Liver (tissue), 3 donors: ENCODE results near the gene CSMD2.

Source experiments
- ATF3 ChIP-seq: IDR thresholded peaks from 2 replicates; pipeline ENCODE4 v1.6.1; 2016; ENCODE audit warnings: antibody characterized with exemption
- CTCF ChIP-seq: fragments of 150-350 bp; IDR thresholded peaks from 2 replicates; pipeline ENCODE4 v1.5.1; 2017; ENCODE audit warnings: improper control_type of control experiment, low read depth, low read length; ENCODE audit not compliant: missing input control
- FOXA1 ChIP-seq: IDR thresholded peaks from 2 replicates; pipeline ENCODE4 v1.6.1; 2016; ENCODE audit warnings: antibody characterized with exemption
- GABPA ChIP-seq, 2 donors: IDR thresholded peaks in 1 of 2; conservative IDR thresholded peaks in 1 of 2; 2 replicates each; pipeline ENCODE4 v1.6.1; 2016; ENCODE audit warnings: antibody characterized with exemption in 2 of 2, mild to moderate bottlenecking in 1 of 2, moderate library complexity in 1 of 2
- HNF4G ChIP-seq: IDR thresholded peaks from 2 replicates; pipeline ENCODE4 v1.6.1; 2016; ENCODE audit warnings: antibody characterized with exemption
- JUND ChIP-seq, 2 donors: IDR thresholded peaks; 2 replicates each; pipeline ENCODE4 v1.6.1; 2016; ENCODE audit warnings: antibody characterized with exemption in 2 of 2
- MAX ChIP-seq: IDR thresholded peaks from 2 replicates; pipeline ENCODE4 v1.6.1; 2016; ENCODE audit warnings: antibody characterized with exemption
- RAD21 ChIP-seq, 2 donors: IDR thresholded peaks; 2 replicates each; pipeline ENCODE4 v1.6.1; 2016; ENCODE audit warnings: antibody characterized with exemption in 2 of 2, mild to moderate bottlenecking in 2 of 2
- RXRA ChIP-seq, 2 donors: IDR thresholded peaks; 2 replicates each; pipeline ENCODE4 v1.6.1; 2017 to 2018; ENCODE audit warnings: antibody characterized with exemption in 2 of 2, mild to moderate bottlenecking in 1 of 2
- SP1 ChIP-seq: IDR thresholded peaks from 2 replicates; pipeline ENCODE4 v1.6.1; 2018; ENCODE audit warnings: antibody characterized with exemption, mild to moderate bottlenecking
- TAF1 ChIP-seq: conservative IDR thresholded peaks from 2 replicates; pipeline ENCODE4 v1.6.1; 2016; ENCODE audit warnings: antibody characterized with exemption, mild to moderate bottlenecking
- YY1 ChIP-seq: IDR thresholded peaks from 2 replicates; pipeline ENCODE4 v1.6.1; 2016; ENCODE audit warnings: antibody characterized with exemption, mild to moderate bottlenecking
- ZBTB33 ChIP-seq: IDR thresholded peaks from 2 replicates; pipeline ENCODE4 v1.6.1; 2016; ENCODE audit warnings: antibody characterized with exemption
- donor health status: healthy.
- donor health status: healthy.

GRCh38 chr1:33666616-33667015, 498.4 kb downstream of the CSMD2 start:
- TF ChIP-seq ZBTB33 (no peak), MAX (no peak), CTCF (no peak), SP1 (no peak), TAF1 (no peak), YY1 (no peak), RAD21 (IDR thresholded peaks at IDR 0.05) (no peak), GABPA (IDR thresholded peaks at IDR 0.05 in 1 of 2, conservative IDR thresholded peaks at IDR 0.05 in 1 of 2) (no peak), JUND (IDR thresholded peaks at IDR 0.05) (no peak), RXRA (IDR thresholded peaks at IDR 0.05) (no peak), HNF4G (no peak), ATF3 (no peak), FOXA1 (no peak)
